Activated gamma-delta T cell treated with Interleukin-2 at 50 U/mL for 16 hours (primary cell): ENCODE measurements around the gene CLASP2.
"Not testable (repeated sequence)": the region's sequence is repeated elsewhere in the genome, so short reads cannot be mapped to it uniquely, and the experiment has no call there.

ENCODE experiments used
- DNase-seq: peaks from one replicate; pipeline ENCODE4 v3.0.0-alpha.2; 2020

CLASP2 gene

GRCh38 chr3:33717866-33718594 is at the start of gene CLASP2:
Gene CLASP2 (minus strand): TSS chr3:33718254. CDS start chr3:33718002, 252 bp downstream.
- peak; percentile 77 for DNase-seq

GRCh38 chr3:33758864-33759263 is 40.8 kb upstream of the CLASP2 start:
- DNase-seq: no peak

GRCh38 chr3:33758281-33758680 is 40.2 kb upstream of the CLASP2 start:
- no peak for DNase-seq

GRCh38 chr3:33754391-33754790 is 36.3 kb upstream of the CLASP2 start:
- DNase-seq: not testable (repeated sequence)

GRCh38 chr3:33751336-33751735 is 33.3 kb upstream of the CLASP2 start:
- no peak for DNase-seq

- no peak for DNase-seq
These were observed 32.1 kb upstream of the CLASP2 start for GRCh38 chr3:33750211-33750548.

GRCh38 chr3:33749546-33750210 is 31.6 kb upstream of the CLASP2 start:
- no peak for DNase-seq

GRCh38 chr3:33746416-33747116 is 28.5 kb upstream of the CLASP2 start:
- no peak for DNase-seq

- no peak for DNase-seq
These were observed 19.1 kb upstream of the CLASP2 start for GRCh38 chr3:33737146-33737545.

GRCh38 chr3:33732394-33732793 is 14.3 kb upstream of the CLASP2 start:
- no peak for DNase-seq

GRCh38 chr3:33729993-33730392 is 11.9 kb upstream of the CLASP2 start:
- DNase-seq: no peak

- no peak for DNase-seq
These were observed 6.2 kb upstream of the CLASP2 start for GRCh38 chr3:33724256-33724655.

- no peak for DNase-seq
These were observed 4.7 kb upstream of the CLASP2 start for GRCh38 chr3:33722626-33723370.

- no peak for DNase-seq
These were observed 4.1 kb upstream of the CLASP2 start for GRCh38 chr3:33722191-33722590.

- no peak for DNase-seq
These were observed 497 bp upstream of the CLASP2 start for GRCh38 chr3:33718595-33718907.

GRCh38 chr3:33717616-33717865 is 513 bp downstream of the CLASP2 start:
- DNase-seq: no peak

- no peak for DNase-seq
These were observed 1.8 kb downstream of the CLASP2 start for GRCh38 chr3:33716227-33716626.

- no peak for DNase-seq
These were observed 7.0 kb downstream of the CLASP2 start for GRCh38 chr3:33711100-33711499.

GRCh38 chr3:33706056-33706455 is 12.0 kb downstream of the CLASP2 start:
- DNase-seq: no peak

- DNase-seq: no peak
These were observed 13.2 kb downstream of the CLASP2 start for GRCh38 chr3:33704891-33705290.

- no peak for DNase-seq
These were observed 18.8 kb downstream of the CLASP2 start for GRCh38 chr3:33699275-33699674.

GRCh38 chr3:33694944-33695343 is 23.1 kb downstream of the CLASP2 start:
- DNase-seq: no peak

GRCh38 chr3:33690341-33690740 is 27.7 kb downstream of the CLASP2 start:
- no peak for DNase-seq
